Measurements from ENCODE around the gene TOMM70.

Gene TOMM70

GRCh38 chr3:100413613-100414012 lies 12.7 kb upstream of the TOMM70 start:
- Histone ChIP-seq H3K27me3 (ENCODE audit: low read length) (no peaks in the 10 kb centered on the region), H3K79me2 (ENCODE audit: insufficient read depth, low read length) (no peaks in the 10 kb centered on the region), H4K20me1 (ENCODE audit: low read depth, low read length) (no peaks in the 10 kb centered on the region), H3F3A (ENCODE audit: insufficient read depth) (no peaks in the 10 kb centered on the region), H3K4me2 (ENCODE audit: low read depth, low read length, poor library complexity, severe bottlenecking) (no peak overlapping the region), H3K9ac (ENCODE audit: low read length) (no peak overlapping the region), H3K9me2 (replicated peaks; ENCODE audit: insufficient read depth, low read length) (no peaks in the 10 kb centered on the region), H3K36me3 (ENCODE audit: low read length) (no peaks in the 10 kb centered on the region), H3K9me3 (ENCODE audit: insufficient read depth, low read length) (no peaks in the 10 kb centered on the region), H3K27ac (ENCODE audit: low read depth, low read length) (no peak overlapping the region), H2AFZ (ENCODE audit: low read depth, low read length, severe bottlenecking) (no peak overlapping the region), H3K4me3 (ENCODE audit: insufficient read depth, low read length, poor library complexity, severe bottlenecking) (no peak overlapping the region)
- TF ChIP-seq CTCF (IDR thresholded peaks at IDR 0.05; ENCODE audit: insufficient read depth, low read length, poor library complexity, severe bottlenecking) (no peak), EZH2phosphoT487 (conservative IDR thresholded peaks at IDR 0.05; ENCODE audit: low read length) (no peak)

DNA sequence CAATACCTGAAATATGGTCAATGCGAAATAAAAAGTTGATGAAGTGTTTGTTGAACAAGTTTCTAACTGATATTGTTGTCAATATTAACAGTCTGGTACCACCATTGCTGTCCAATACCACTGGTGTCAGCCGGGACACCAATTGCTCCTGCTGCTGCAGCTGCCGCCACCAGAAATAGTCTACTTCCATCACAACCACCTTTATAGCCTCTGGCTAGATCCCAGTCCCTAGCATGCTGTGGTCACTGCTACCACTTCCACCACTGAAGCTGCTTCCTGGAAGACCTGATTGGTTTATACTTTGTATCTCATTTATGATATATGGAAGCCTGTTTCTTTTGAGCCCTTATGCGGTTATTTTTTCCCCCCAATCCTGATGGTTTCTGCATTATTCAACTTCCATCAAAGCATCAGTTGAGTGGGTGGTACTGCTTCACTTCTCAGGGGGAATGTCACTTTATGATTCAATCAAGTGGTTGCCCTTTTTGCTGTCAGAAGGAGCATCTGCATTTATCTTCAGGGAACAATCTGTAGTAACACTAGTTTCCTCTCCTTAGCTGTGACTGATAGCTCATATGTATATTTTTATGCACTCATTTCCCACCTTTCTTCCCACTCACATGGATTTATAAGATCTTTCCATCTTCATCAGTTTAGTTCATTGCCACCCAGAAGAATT lies 12.2 kb upstream of the TOMM70 start:
- H3K9ac ChIP-seq (ENCODE audit: low read length), result no peak overlapping the region
- no peaks in the 10 kb centered on the region for H4K20me1 ChIP-seq (ENCODE audit: low read depth, low read length)
- no peaks in the 10 kb centered on the region for H3K9me2 ChIP-seq (replicated peaks; ENCODE audit: insufficient read depth, low read length)
- H3K27me3 ChIP-seq (ENCODE audit: low read length), result no peaks in the 10 kb centered on the region
- H3K4me2 ChIP-seq (ENCODE audit: low read depth, low read length, poor library complexity, severe bottlenecking), result no peak overlapping the region
- H3K36me3 ChIP-seq (ENCODE audit: low read length), result no peaks in the 10 kb centered on the region
- no peaks in the 10 kb centered on the region for H3F3A ChIP-seq (ENCODE audit: insufficient read depth)
- no peak overlapping the region for H3K27ac ChIP-seq (ENCODE audit: low read depth, low read length)
- H3K4me3 ChIP-seq (ENCODE audit: insufficient read depth, low read length, poor library complexity, severe bottlenecking), result no peak overlapping the region
- H3K9me3 ChIP-seq (ENCODE audit: insufficient read depth, low read length), result no peaks in the 10 kb centered on the region
- TF ChIP-seq CTCF (IDR thresholded peaks at IDR 0.05; ENCODE audit: insufficient read depth, low read length, poor library complexity, severe bottlenecking), result no peak
- TF ChIP-seq EZH2phosphoT487 (conservative IDR thresholded peaks at IDR 0.05; ENCODE audit: low read length), result no peak
- H2AFZ ChIP-seq (ENCODE audit: low read depth, low read length, severe bottlenecking), result no peak overlapping the region
- H3K79me2 ChIP-seq (ENCODE audit: insufficient read depth, low read length), result no peaks in the 10 kb centered on the region

GRCh38 chr3:100411091-100411982 lies 10.4 kb upstream of the TOMM70 start:
- Histone ChIP-seq H3K9me2 (replicated peaks; ENCODE audit: insufficient read depth, low read length) (no peaks in the 10 kb centered on the region), H2AFZ (ENCODE audit: low read depth, low read length, severe bottlenecking) (no peak overlapping the region), H3K4me2 (ENCODE audit: low read depth, low read length, poor library complexity, severe bottlenecking) (no peak overlapping the region), H3K9me3 (ENCODE audit: insufficient read depth, low read length) (no peaks in the 10 kb centered on the region), H4K20me1 (ENCODE audit: low read depth, low read length) (no peaks in the 10 kb centered on the region), H3F3A (ENCODE audit: insufficient read depth) (no peaks in the 10 kb centered on the region), H3K4me3 (ENCODE audit: insufficient read depth, low read length, poor library complexity, severe bottlenecking) (no peak overlapping the region), H3K79me2 (ENCODE audit: insufficient read depth, low read length) (no peaks in the 10 kb centered on the region), H3K36me3 (ENCODE audit: low read length) (no peaks in the 10 kb centered on the region), H3K27me3 (ENCODE audit: low read length) (no peaks in the 10 kb centered on the region), H3K9ac (ENCODE audit: low read length) (no peak overlapping the region), H3K27ac (ENCODE audit: low read depth, low read length) (no peak overlapping the region)
- TF ChIP-seq EZH2phosphoT487 (conservative IDR thresholded peaks at IDR 0.05; ENCODE audit: low read length) (no peak), CTCF (IDR thresholded peaks at IDR 0.05; ENCODE audit: insufficient read depth, low read length, poor library complexity, severe bottlenecking) (no peak)

All from SU-DHL-6 (cell line).